ENCODE measurements around the gene COL8A2. TPM values are rescaled to one million over a fixed set of nuclear protein-coding genes. Genes with fewer than 3 reads are reported as not detected.

COL8A2 gene
- total RNA-seq, 2 experiments from 2014 or later: not detected

DNA sequence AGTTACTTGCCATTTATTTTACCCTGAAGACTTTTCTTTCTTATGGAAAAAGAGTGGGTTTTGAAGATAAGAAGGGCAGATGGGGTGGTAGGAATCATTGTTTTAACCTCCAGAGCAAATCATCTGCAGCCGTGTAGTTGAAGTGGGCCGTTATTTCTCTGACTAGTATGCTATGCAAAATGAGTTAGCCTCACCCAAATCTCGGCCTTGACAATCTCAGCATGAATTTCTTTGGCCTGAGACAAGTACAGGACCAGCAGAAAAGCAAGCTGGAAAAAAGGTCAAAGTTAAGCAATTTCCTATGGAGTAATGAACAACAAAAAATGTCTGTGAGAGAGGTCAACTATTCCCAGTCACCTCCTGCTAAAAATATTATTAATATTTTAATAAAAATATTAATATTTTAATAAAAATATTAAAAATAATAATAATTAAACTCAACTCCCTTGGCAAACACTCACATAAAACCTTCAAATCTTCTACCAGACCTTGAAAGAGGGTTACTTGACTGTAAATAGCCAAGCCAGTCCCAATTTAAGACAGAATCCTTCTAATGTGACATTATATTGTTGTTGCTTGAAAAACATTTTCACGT, 47.9 kb downstream of the COL8A2 start:
- Mint-ChIP-seq H3K4me1 (no peaks in the 10 kb centered on the region), H3K9me3 (ENCODE audit: low read depth) (no peaks in the 10 kb centered on the region), H3K27me3 (peaks cover 16% of the 10 kb centered on the region), H3K4me3 (no peak overlapping the region), H3K36me3 (no peaks in the 10 kb centered on the region), H3K27ac (no peak overlapping the region)
- no peak for ATAC-seq
- DNase-seq: no peak
- CTCF ChIA-PET: no interaction called here

DNA sequence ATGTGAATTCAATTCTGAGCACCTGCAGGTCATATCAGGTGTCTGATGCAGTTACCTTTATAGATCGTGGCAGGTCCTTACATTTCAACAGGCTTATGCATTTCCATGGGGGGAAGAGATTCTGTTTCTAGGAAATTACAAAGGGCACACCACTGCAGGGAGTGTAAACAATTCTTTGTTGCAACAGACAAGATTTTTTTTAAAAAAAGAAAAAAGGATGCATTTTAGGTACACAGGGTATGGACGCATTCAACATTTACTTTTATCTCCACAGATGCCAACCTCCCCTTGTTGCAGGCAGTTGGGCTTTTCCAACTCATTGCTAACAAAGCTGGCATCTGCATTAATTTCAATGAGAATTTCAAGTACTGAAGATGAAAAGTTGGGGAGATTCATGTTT, 54.7 kb downstream of the COL8A2 start:
- Mint-ChIP-seq H3K27ac (no peak overlapping the region), H3K4me3 (no peak overlapping the region), H3K9me3 (ENCODE audit: low read depth) (no peaks in the 10 kb centered on the region), H3K36me3 (no peaks in the 10 kb centered on the region), H3K4me1 (no peaks in the 10 kb centered on the region), H3K27me3 (no peaks in the 10 kb centered on the region)
- no peak for ATAC-seq
- no peak for DNase-seq
- CTCF ChIA-PET: no interaction called here

DNA sequence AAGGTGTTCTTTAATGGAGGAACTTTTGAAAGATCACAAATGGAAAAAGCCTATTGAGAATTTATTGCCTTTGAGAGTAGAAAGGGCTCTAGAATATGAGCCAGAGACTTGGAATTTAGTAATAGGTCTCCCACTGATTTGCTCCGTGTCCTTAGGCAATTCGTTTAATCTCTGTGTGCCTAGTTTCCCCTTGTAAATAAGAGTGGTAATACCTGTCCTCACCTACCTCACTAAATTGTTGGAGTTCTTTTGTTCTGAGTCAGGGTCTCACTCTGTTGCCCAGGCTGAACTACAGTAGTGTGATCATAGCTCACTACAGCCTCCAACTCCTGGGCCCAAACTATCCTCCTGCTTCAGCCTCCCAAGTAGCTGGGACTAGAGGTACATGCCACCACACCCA, 56.2 kb downstream of the COL8A2 start:
- H3K4me3 Mint-ChIP-seq: no peak overlapping the region
- ATAC-seq (no peak), DNase-seq (no peak)
- H3K27me3 Mint-ChIP-seq: no peaks in the 10 kb centered on the region
- no peaks in the 10 kb centered on the region for H3K4me1 Mint-ChIP-seq
- no peaks in the 10 kb centered on the region for H3K36me3 Mint-ChIP-seq
- CTCF ChIA-PET: no interaction called here
- no peak overlapping the region for H3K27ac Mint-ChIP-seq
- no peaks in the 10 kb centered on the region for H3K9me3 Mint-ChIP-seq (ENCODE audit: low read depth)

DNA sequence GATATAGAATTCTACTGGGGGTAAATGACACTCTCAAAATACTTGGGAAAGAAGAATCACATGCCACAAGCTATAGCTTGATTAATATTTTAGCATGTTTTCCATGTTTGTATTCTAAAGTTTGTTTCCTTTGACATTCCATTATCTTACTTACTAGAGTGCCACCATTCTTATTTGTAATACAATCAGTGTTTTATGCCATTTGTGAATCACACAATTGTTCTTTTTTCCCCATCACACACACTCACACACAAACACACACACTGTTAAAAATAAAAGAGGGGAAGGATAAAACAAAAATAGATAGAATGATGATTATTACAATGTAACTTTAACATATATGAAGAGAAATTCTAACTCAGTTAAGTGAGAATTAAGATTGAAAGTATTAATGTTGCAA, 57.2 kb downstream of the COL8A2 start:
- ATAC-seq (no peak), DNase-seq (no peak)
- H3K9me3 Mint-ChIP-seq (ENCODE audit: low read depth): no peaks in the 10 kb centered on the region
- H3K36me3 Mint-ChIP-seq: no peaks in the 10 kb centered on the region
- no peak overlapping the region for H3K4me3 Mint-ChIP-seq
- H3K27me3 Mint-ChIP-seq: no peaks in the 10 kb centered on the region
- H3K27ac Mint-ChIP-seq: no peak overlapping the region
- CTCF ChIA-PET: interaction anchor here (0.7 kb wide), 1 partner anchor 77 kb away, joined by 3 read pairs; no protein-coding TSS in a partner anchor
- H3K4me1 Mint-ChIP-seq: no peaks in the 10 kb centered on the region

DNA sequence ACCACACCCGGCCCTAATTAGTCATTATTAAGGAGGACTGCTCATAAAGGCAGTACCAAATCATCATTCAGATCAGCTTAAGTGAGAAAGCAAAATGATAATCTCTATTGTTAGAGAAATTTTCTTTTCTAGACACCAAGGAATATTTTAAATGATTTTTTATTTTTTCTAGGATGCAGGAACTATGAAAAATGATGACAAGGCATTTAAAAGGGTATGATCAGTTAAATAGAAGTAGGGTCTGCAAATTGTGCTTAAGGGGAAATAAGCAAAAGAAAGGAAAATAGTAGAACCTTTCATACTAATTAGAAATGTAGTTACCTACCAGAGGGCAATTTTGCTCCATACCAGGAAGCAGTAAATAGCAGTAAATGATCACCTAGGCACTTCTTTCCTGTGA, 62.7 kb downstream of the COL8A2 start:
- no peak for ATAC-seq
- H3K4me1 Mint-ChIP-seq: no peaks in the 10 kb centered on the region
- H3K27me3 Mint-ChIP-seq: no peaks in the 10 kb centered on the region
- no peak overlapping the region for H3K4me3 Mint-ChIP-seq
- H3K9me3 Mint-ChIP-seq (ENCODE audit: low read depth): no peaks in the 10 kb centered on the region
- peaks cover 1% of the 10 kb centered on the region for H3K36me3 Mint-ChIP-seq
- no peak overlapping the region for H3K27ac Mint-ChIP-seq
- no peak for DNase-seq
- CTCF ChIA-PET: interaction anchor here (0.5 to 0.7 kb wide), 2 partner anchors 18 to 337 kb away, joined by 3 to 4 read pairs; no protein-coding TSS in a partner anchor

GRCh38 chr1:36055706-36056105, 69.3 kb downstream of the COL8A2 start:
- CTCF ChIA-PET: no interaction called here
- no peaks in the 10 kb centered on the region for H3K27me3 Mint-ChIP-seq

DNA sequence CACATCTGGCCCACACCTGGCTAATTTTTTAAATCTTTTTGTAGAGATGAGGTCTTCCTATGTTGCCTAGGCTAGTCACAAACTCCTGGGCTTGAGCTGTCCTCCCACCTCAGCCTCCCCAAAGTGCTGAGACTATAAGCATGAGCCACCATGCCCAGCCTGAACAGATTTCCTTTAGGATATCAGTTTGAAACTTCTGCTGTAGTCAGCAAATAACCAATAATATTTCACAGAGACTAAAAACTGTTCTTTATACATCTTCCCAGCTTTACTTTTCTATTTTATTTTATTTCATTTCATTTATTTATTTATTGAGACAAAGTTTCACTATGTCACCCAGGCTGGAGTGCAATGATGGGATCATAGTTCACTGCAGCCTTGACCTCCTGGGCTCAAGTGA, 71.0 kb downstream of the COL8A2 start:
- Mint-ChIP-seq H3K36me3 (peaks cover 8% of the 10 kb centered on the region), H3K9me3 (ENCODE audit: low read depth) (no peaks in the 10 kb centered on the region), H3K4me3 (no peak overlapping the region), H3K27me3 (no peaks in the 10 kb centered on the region), H3K4me1 (no peaks in the 10 kb centered on the region), H3K27ac (no peak overlapping the region)
- no peak for ATAC-seq
- CTCF ChIA-PET: interaction anchor here (0.6 kb wide), 1 partner anchor 14 kb away, joined by 3 read pairs; no protein-coding TSS in a partner anchor
- no peak for DNase-seq

More at GRCh38 chr1:36055706-36056105, 69.3 kb downstream of the COL8A2 start:
- DNase-seq: no peak
- no peak overlapping the region for H3K27ac Mint-ChIP-seq
- H3K4me1 Mint-ChIP-seq: no peaks in the 10 kb centered on the region
- H3K36me3 Mint-ChIP-seq: peaks cover 5% of the 10 kb centered on the region
- no peak overlapping the region for H3K4me3 Mint-ChIP-seq
- no peaks in the 10 kb centered on the region for H3K9me3 Mint-ChIP-seq (ENCODE audit: low read depth)
- ATAC-seq: no peak

DNA sequence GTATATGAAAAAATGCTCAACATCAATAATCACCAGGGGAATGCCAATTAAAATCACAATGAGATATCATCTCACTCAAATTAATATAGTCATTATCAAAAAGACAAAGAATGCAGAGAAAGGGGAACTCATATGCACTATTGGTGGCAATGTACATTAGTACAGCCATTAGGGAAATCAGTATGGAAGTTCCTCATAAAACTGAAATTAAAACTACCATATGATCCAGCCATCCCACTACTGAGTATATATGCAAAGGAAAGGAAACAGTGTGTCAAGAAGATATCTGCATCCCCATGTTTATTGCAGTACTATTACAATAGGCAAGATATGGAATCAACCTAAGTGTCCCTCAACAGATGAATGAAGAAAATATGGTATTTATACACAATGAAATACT, 73.2 kb downstream of the COL8A2 start:
- CTCF ChIA-PET: no interaction called here
- no peak for ATAC-seq
- Mint-ChIP-seq H3K27ac (no peak overlapping the region), H3K27me3 (no peaks in the 10 kb centered on the region), H3K4me1 (no peaks in the 10 kb centered on the region), H3K4me3 (no peak overlapping the region), H3K36me3 (peaks cover 23% of the 10 kb centered on the region), H3K9me3 (ENCODE audit: low read depth) (peaks cover 2% of the 10 kb centered on the region)
- no peak for DNase-seq

Other genes with a start within 250 kb of the COL8A2 start
- 10 to 100 TPM; 23.7 to 29.3 TPM for gene AGO1, start 242.0 kb downstream of the COL8A2 start, total RNA-seq
- 10 to 100 TPM; 26.2 to 33.1 TPM for gene AGO3, start 194.1 kb downstream of the COL8A2 start, total RNA-seq
- not detected for gene TEKT2, start 41.1 kb downstream of the COL8A2 start, total RNA-seq
- gene ADPRS, start 36.3 kb downstream of the COL8A2 start, total RNA-seq: 10 to 100 TPM; 35.4 to 36.9 TPM
- 10 to 100 TPM; 56.5 to 68.3 TPM for gene TRAPPC3, start 24.3 kb upstream of the COL8A2 start, total RNA-seq
- gene MAP7D1, start 30.9 kb upstream of the COL8A2 start, total RNA-seq: 100 to 1,000 TPM; 238 to 252 TPM
- 100 to 1,000 TPM; 129 to 166 TPM for gene THRAP3, start 99.2 kb upstream of the COL8A2 start, total RNA-seq
- gene SH3D21, start 181.1 kb upstream of the COL8A2 start, total RNA-seq: 10 to 100 TPM in 1 of 2 experiments, 1 to 10 TPM in 1; 5.5 to 11.0 TPM
- 10 to 100 TPM; 16.4 to 23.9 TPM for gene EVA1B, start 198.4 kb upstream of the COL8A2 start, total RNA-seq

All from activated CD8-positive, alpha-beta memory T cell treated with anti-CD3 and anti-CD28 coated beads, Interleukin-2, amount 10 ng/mL, durations not matched to agents 7 days and 5 days (primary cell).